HCT116 (cell line): ENCODE measurements around the gene NUMA1. TPM values are rescaled to one million over a fixed set of nuclear protein-coding genes. Genes with fewer than 3 reads are reported as not detected.

Experiments used
- ATAC-seq: fragments of 200-7000 bp; cut with Tn5 transposase; 2 replicates; pipeline ENCODE4 v1.9.1; 2020; ENCODE audit warnings: mild to moderate bottlenecking, moderate library complexity
- BruUV-seq: library from RNA; stranded (reverse); fragments of 400-500 nt; replicated peaks from 2 replicates; lab custom pipeline; 2021; lab: Mats Ljungman, UMichigan
- CTCF ChIA-PET: fragments of 300-600 bp; sonication (Branson Sonifier 250); formaldehyde crosslinking; loops from one replicate; lab custom pipeline; 2021; ENCODE audit warnings: antibody characterized with exemption; lab: Charles Lee
- POLR2A ChIA-PET: fragments of 300-600, 350-600 bp; sonication (Branson Sonifier 250); formaldehyde crosslinking; loops from one replicate; lab custom pipeline; 2021; ENCODE audit warnings: antibody characterized with exemption; lab: Charles Lee
- RAD21 ChIA-PET, 2 experiments: fragments of 300-600 bp; sonication (Branson Sonifier 250); formaldehyde crosslinking; loops; one replicate each; lab custom pipeline; 2023; ENCODE audit warnings: low total read pairs in 2 of 2; ENCODE audit not compliant: uncharacterized antibody in 2 of 2, unreplicated experiment in 2 of 2, low non-redundant PET in 1 of 2; lab: Charles Lee
- DNase-seq: peaks from one replicate; pipeline ENCODE4 v3.0.0-alpha.2; 2010; ENCODE audit warnings: low read depth, low spot score
- H2AFZ ChIP-seq: fragments of 200-600 bp; shearing (Covaris generic), sonication (generic); 2 replicates; pipeline ENCODE4 v1.6.1; 2017; ENCODE audit warnings: low read depth, mixed run types, mixed read lengths, antibody characterized with exemption, low read length; ENCODE audit not compliant: poor library complexity, severe bottlenecking
- H3K27ac ChIP-seq: 2 replicates; pipeline ENCODE4 v1.5.1; 2012; ENCODE audit warnings: low read depth, low read length
- H3K27me3 ChIP-seq: fragments of 200-600 bp; sonication (generic); 2 replicates; pipeline ENCODE4 v1.6.1; 2016; ENCODE audit warnings: mixed run types, low read length, mixed read lengths; ENCODE audit not compliant: insufficient read depth
- H3K36me3 ChIP-seq, 2 experiments: fragments of 200-500 bp in 1 of 2; fragments of 200-600 bp in 1 of 2; sonication (Bioruptor generic) in 1 of 2; sonication (generic) in 1 of 2; 2 replicates each; pipeline versions ENCODE4 v1.5.1 to v1.6.1; 2014 to 2016; ENCODE audit warnings: low read length in 2 of 2, inconsistent platforms in 1 of 2, mixed read lengths in 1 of 2, mixed run types in 1 of 2; ENCODE audit not compliant: insufficient read depth in 2 of 2, control insufficient read depth in 1 of 2
- H3K4me1 ChIP-seq, 2 experiments: fragments of 200-600 bp in 1 of 2; sonication (generic) in 1 of 2; 2 replicates each; pipeline versions ENCODE4 v1.5.1 to v1.6.1; 2012 to 2017; ENCODE audit warnings: low read length in 2 of 2, inconsistent platforms in 1 of 2, mild to moderate bottlenecking in 1 of 2, mixed read lengths in 1 of 2, mixed run types in 1 of 2, moderate library complexity in 1 of 2; ENCODE audit not compliant: insufficient read depth in 2 of 2, control insufficient read depth in 1 of 2
- H3K4me2 ChIP-seq: fragments of 200-600 bp; sonication (generic); 2 replicates; pipeline ENCODE4 v1.6.1; 2017; ENCODE audit warnings: mixed run types, low read length, mixed read lengths
- H3K4me3 ChIP-seq, 2 experiments: fragments of 200-600 bp in 1 of 2; sonication (generic) in 1 of 2; replicated peaks in 1 of 2; 2 replicates each; pipeline ENCODE4 v1.5.1; 2011 to 2016; ENCODE audit warnings: low read length in 2 of 2, control low read depth in 1 of 2, low read depth in 1 of 2, mild to moderate bottlenecking in 1 of 2, mixed read lengths in 1 of 2, mixed run types in 1 of 2
- H3K79me2 ChIP-seq: fragments of 200-600 bp; sonication (generic); 2 replicates; pipeline ENCODE4 v1.6.1; 2017; ENCODE audit warnings: mild to moderate bottlenecking, mixed run types, low read length, moderate library complexity, mixed read lengths; ENCODE audit not compliant: insufficient read depth
- H3K9ac ChIP-seq: fragments of 200-600 bp; sonication (generic); 2 replicates; pipeline ENCODE4 v1.6.1; 2016; ENCODE audit warnings: low read length, mixed read lengths
- H3K9me2 ChIP-seq: fragments of 200-600 bp; sonication (generic), shearing (Covaris generic); 2 replicates; pipeline ENCODE4 v1.6.1; 2017; ENCODE audit warnings: mixed run types, mild to moderate bottlenecking, moderate library complexity; ENCODE audit not compliant: insufficient read depth
- H3K9me3 ChIP-seq, 2 experiments: fragments of 200-500 bp in 1 of 2; fragments of 200-600 bp in 1 of 2; sonication (Bioruptor generic) in 1 of 2; sonication (generic) in 1 of 2; 2 replicates each; pipeline ENCODE4 v1.6.1; 2014 to 2017; ENCODE audit warnings: low read length in 2 of 2, mixed read lengths in 2 of 2, inconsistent platforms in 1 of 2, low read depth in 1 of 2, mild to moderate bottlenecking in 1 of 2, mixed run types in 1 of 2, moderate library complexity in 1 of 2; ENCODE audit not compliant: control insufficient read depth in 1 of 2, insufficient read depth in 1 of 2
- H4K20me1 ChIP-seq: fragments of 200-600 bp; sonication (generic), shearing (Covaris generic); 2 replicates; pipeline ENCODE4 v1.6.1; 2017; ENCODE audit warnings: mixed run types, mild to moderate bottlenecking, moderate library complexity; ENCODE audit not compliant: insufficient read depth
- CBX3 ChIP-seq: IDR thresholded peaks from 2 replicates; pipeline ENCODE4 v1.6.1; 2012; ENCODE audit warnings: low read depth
- CEBPB ChIP-seq: IDR thresholded peaks from 2 replicates; pipeline ENCODE4 v1.6.1; 2012; ENCODE audit warnings: low read depth
- ELF1 ChIP-seq: IDR thresholded peaks from 2 replicates; pipeline ENCODE4 v1.6.1; 2012; ENCODE audit warnings: low read depth, borderline replicate concordance
- EZH2 ChIP-seq: fragments of 200-600 bp; sonication (generic); IDR thresholded peaks from 2 replicates; pipeline ENCODE4 v1.6.1; 2017; ENCODE audit warnings: antibody characterized with exemption, mixed run types
- JUND ChIP-seq: IDR thresholded peaks from 2 replicates; pipeline ENCODE4 v1.6.1; 2012
- POLR2AphosphoS5 ChIP-seq: IDR thresholded peaks from 2 replicates; pipeline ENCODE4 v1.6.1; 2011; ENCODE audit warnings: mild to moderate bottlenecking, low read depth, low read length, moderate library complexity
- ZNF274 ChIP-seq: fragments of 200-500 bp; sonication (Bioruptor generic); IDR thresholded peaks from 2 replicates; pipeline ENCODE4 v1.6.1; 2014; ENCODE audit warnings: mild to moderate bottlenecking, low read depth, low read length, inconsistent platforms
- intact Hi-C: fragments of 100-400 bp; cut with micrococcal nuclease; formaldehyde crosslinking; loops from 2 replicates; pipeline ENCODE4 v1.10.0; 2022
- total RNA-seq: library from RNA; stranded (reverse); gene quantifications from one replicate; pipeline ENCODE4 v1.2.1, GENCODE V29; 2021; ENCODE audit not compliant: unreplicated experiment

Gene NUMA1
- total RNA-seq, 1 experiment from 2014 or later, result 133 TPM

DNA sequence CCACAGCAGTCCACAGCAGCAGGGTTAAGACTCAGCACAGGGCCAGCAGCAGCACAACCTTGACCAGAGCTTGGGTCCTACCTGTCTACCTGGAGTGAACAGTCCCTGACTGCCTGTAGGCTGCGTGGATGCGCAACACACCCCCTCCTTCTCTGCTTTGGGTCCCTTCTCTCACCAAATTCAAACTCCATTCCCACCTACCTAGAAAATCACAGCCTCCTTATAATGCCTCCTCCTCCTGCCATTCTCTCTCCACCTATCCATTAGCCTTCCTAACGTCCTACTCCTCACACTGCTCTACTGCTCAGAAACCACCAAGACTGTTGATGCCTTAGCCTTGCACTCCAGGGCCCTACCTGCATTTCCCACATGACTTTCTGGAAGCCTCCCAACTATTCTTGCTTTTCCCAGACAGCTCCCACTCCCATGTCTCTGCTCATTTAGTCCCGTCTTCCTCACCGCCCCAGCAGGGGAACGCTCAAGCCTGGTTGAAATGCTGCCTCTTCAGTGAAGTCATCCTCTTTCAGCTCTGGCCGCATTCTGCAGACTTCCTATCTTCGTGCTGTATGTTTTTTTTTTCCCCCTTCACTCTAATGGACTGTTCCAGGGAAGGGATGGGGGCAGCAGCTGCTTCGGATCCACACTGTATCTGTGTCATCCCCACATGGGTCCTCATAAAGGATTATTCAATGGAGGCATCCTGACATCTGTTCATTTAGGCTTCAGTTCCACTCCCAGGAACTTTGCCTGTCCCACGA is 78.3 kb downstream of the NUMA1 start:
- CTCF ChIA-PET, result no interaction called here

DNA sequence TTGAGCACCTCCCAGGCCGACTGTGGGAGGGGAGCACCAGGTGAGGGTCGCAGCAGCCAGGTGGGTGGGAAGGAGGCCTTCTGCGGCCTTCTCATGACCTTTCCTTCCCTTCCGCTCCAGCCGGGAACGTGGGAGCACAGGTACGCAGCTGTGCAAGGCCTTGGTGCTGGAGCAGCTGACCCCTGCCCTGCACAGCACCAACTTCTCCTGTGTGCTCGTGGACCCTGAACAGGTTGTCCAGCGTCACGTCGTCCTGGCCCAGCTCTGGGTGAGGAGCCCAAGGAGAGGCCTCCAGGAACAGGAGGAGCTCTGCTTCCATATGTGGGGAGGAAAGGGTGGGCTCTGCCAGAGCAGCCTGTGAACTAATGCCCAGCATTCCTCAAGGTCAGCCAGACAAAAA is 79.1 kb downstream of the NUMA1 start:
- ATAC-seq (no peak), DNase-seq (no peak)
- Histone ChIP-seq H3K9me2 (no peaks in the 10 kb centered on the region), H3K36me3 (peaks cover 22% of the 10 kb centered on the region in 2 experiments; a peak in 3 of 4 replicates), H3K9ac (no peak overlapping the region), H3K27ac (no peak overlapping the region), H3K27me3 (no peaks in the 10 kb centered on the region), H3K9me3 (no peaks in the 10 kb centered on the region), H3K4me1 (no peaks in the 10 kb centered on the region)
- intact Hi-C loops, result no loop called here
- BruUV-seq, result no TSS peak
- CTCF ChIA-PET, result no interaction called here
- TF ChIP-seq JUND (no peak), CBX3 (no peak), CEBPB (no peak)
- TF ChIP-seq, all 23 proteins: peak for 0
- Histone ChIP-seq H4K20me1 (no peaks in the 10 kb centered on the region), H3K4me3 (no peak overlapping the region), H2AFZ (no peak overlapping the region), H3K4me2 (no peak overlapping the region), H3K79me2 (no peaks in the 10 kb centered on the region)
- ChIA-PET RAD21 (no interaction called here), POLR2A (no interaction called here)

More for the DNA sequence above, 78.3 kb downstream of the NUMA1 start:
- ChIA-PET RAD21 (no interaction called here), POLR2A (no interaction called here)
- no peak overlapping the region for H2AFZ ChIP-seq
- no peak overlapping the region for H3K27ac ChIP-seq
- H3K4me1 ChIP-seq, result no peaks in the 10 kb centered on the region
- H3K36me3 ChIP-seq, result peaks cover 24 to 25% of the 10 kb centered on the region in 2 experiments; a peak in 3 of 4 replicates
- TF ChIP-seq ZNF274, result no peak
- TF ChIP-seq POLR2AphosphoS5, result peak; percentile 30; the same call in 1 of the 2 replicates
- no peak for TF ChIP-seq JUND
- TF ChIP-seq EZH2, result no peak
- no peak for TF ChIP-seq ELF1
- no peaks in the 10 kb centered on the region for H3K27me3 ChIP-seq
- BruUV-seq, result no TSS peak
- no peak overlapping the region for H3K4me2 ChIP-seq
- no peak; the same call in 1 of the 2 replicates for ATAC-seq
- no peaks in the 10 kb centered on the region for H3K9me2 ChIP-seq
- H3K4me3 ChIP-seq, result no peak overlapping the region
- no peak overlapping the region for H3K9ac ChIP-seq
- no peaks in the 10 kb centered on the region for H3K79me2 ChIP-seq
- H4K20me1 ChIP-seq, result no peaks in the 10 kb centered on the region
- intact Hi-C loops, result no loop called here
- no peak for DNase-seq
- no peaks in the 10 kb centered on the region for H3K9me3 ChIP-seq
